HG02763 (cell line): ENCODE measurements around the gene COX4I1.

Experiments used
- ATAC-seq: cut with Tn5 transposase; IDR thresholded peaks from one replicate; pipeline ENCODE4 v1.9.1; 2021; ENCODE audit warnings: mild to moderate bottlenecking, moderate library complexity; ENCODE audit not compliant: unreplicated experiment

The COX4I1 gene

DNA sequence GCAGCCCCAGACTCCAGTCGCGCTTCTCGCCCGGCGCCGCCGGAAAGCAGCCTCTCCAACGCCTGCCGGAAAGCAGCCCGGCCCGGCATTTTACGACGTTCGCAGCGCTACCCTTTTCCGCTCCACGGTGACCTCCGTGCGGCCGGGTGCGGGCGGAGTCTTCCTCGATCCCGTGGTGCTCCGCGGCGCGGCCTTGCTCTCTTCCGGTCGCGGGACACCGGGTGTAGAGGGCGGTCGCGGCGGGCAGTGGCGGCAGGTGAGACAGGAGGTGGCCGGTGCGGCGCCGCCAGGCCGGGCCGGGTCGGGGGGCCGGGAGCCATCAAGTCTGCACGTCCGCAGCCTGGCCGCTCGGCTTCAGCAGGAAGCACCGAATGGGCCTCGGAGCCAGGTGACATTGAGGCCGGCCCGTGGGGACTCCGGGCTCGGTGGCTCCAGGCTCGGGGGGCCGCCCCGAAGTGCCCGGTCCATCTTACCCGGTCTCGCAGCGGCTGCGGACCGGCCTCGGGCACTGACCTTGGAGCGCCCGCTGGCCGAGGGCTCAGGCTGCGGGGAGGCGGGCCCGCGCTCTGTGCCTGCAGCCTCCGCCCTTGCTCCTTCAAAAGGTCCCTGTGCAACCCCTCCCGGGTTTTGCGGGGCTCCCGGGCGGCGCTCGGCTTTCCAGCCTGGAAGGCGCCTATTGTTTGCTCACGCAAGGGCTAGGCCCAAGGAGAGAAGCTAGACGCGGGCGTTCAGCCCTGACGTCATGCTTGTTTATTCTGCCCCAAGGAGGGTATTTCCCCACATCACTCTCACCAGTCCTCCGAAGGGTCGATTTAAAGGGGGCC, at the start of gene COX4I1, which contains the start of gene EMC8:
Gene COX4I1, plus strand, starts transcription at position 199 of the 824 bp plus-strand sequence. CDS start 1,511 bp downstream, outside the sequence.
Gene EMC8, minus strand, starts transcription at position 48 of the 824 bp plus-strand sequence. CDS start 249 bp downstream, outside the sequence.
- peak; percentile 74 for ATAC-seq

DNA sequence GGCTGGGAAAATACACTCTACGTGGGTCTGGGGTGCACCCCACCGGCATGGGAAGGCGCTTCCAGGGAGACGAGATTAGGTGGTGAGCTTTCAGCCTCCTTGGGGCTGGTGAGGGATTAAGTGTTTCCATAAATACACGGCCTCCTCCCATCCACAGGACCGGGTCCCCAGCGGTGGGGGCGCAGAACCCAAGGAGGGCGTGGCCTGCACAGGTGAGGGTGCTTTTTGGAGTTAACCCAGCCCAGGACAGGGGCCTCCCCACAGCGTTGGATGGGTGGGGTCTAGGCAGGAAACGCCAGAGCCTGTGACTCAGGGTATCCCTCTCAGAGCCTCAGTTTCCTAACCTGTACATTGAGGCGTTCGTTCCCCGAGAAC, 49.7 kb upstream of the COX4I1 start:
- ATAC-seq: no peak

DNA sequence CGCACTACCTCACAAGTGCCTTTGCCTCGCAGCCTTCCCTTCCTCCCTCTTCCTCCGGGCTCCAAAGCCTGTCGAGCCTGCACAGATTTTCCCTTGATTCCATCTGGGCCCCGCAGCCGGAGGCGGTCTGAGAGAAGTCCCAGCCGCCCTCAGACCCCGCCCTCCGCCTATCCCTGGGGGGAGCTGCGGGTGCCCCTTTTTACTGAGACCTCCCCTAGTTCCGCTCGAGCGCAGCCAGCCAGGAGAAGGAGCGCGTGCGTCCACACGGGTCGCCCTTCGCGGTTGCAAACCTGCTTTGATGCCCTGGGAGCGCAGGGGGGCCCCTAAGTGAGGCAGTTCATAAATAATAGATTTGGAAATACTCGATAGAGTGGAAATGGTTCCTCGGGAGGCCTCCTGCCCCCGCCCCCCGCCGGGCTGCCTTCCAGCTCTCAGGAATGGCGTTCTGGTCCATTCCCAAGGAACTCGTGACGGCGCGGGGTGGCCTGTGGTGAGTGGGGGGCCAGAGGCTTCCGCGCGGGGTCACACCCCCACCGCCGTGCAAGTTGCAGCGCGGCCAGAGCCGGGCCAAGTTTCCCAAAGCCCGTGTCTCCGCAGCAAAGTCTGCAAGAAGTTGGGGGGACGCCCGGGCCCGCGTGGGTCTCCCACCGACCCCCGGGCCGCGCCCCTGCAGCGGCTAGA, 49.2 kb upstream of the COX4I1 start:
- ATAC-seq: no peak

DNA sequence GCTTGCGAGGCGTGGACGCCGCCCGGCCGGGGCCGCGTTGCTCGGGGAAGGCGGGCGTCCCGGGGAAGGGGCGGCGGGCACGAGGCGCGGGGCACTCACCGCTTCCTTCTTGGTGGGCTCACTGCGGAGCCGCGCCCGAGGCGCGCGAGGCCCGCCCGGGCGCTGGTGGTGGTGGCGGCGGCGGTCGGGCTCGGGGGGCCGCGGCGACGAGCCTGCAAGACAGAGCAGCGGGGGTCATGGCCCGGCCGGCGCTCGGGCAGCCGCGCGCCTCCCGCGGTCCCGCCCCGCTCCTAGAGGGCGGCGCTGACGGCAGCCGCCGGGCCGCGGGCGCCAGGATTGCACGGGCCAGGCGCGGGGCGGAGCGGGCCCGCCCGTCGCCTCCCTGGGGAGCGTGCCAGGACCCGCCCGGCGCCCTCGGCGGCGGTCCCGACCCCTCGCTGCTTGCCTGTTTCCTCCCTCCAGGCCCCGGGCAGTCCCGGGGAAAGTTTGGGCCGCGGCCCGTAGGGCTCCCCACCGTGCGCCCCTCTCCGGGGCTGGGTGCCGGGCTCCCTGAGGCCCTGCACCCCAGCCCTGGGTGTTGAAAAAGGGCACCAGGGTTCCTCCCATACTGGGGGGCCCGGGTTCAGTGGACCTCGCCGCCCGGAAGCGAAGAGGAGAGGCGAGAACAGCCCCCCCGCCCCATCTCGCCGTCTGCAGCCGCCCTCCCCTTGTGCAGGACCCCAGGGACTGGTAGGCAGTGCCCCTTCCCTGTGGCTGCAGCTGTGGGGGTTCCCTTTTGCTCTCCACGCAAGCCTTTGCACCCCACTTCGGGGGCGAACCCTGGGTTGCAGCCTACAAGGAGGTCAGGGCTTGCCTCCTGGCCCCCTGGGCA, 48.4 kb upstream of the COX4I1 start, which contains the start of gene C16orf74:
Gene C16orf74, minus strand, starts transcription at position 270 of the 871 bp plus-strand sequence. CDS start 15,879 bp downstream, outside the sequence.
- peak; percentile 50 for ATAC-seq

DNA sequence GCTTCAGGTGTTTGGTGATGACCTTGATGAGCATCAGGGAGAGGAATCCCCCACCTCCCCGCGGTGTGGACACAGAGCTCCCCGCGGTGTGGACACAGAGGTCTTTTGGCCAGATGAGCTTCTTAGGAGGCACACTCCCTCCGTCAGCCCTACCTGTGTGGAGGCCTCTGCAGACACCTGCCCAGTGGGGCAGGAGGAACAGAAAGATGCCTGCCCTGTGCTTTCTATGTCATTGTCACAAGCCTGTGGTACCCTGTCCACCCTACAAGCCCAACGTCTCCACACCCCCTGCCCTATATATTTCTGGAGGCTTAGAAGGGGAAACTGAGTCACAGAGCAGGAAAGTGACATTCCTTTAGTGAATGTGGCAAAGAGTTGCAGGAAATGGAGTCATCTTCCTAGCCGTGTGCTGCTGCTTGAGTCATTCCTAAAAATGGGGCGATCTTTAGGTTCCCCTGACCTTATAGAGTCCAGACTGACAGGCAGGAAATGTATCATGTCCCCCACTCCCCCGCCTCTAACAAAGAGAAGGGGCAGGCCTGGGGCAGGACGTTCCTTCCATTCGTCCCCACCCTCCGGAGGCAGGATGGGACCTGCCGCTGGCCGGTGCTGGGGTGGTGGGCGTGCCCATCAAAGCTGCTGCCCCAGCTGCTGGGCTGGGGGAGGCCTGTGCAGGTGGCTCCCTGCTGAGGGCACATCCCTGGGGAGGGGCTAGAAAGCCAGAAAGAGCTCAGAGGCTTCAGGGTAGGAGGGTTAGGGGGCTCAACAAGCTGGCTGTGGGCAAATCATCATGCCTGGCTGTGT, 47.6 kb upstream of the COX4I1 start:
- ATAC-seq: no peak

DNA sequence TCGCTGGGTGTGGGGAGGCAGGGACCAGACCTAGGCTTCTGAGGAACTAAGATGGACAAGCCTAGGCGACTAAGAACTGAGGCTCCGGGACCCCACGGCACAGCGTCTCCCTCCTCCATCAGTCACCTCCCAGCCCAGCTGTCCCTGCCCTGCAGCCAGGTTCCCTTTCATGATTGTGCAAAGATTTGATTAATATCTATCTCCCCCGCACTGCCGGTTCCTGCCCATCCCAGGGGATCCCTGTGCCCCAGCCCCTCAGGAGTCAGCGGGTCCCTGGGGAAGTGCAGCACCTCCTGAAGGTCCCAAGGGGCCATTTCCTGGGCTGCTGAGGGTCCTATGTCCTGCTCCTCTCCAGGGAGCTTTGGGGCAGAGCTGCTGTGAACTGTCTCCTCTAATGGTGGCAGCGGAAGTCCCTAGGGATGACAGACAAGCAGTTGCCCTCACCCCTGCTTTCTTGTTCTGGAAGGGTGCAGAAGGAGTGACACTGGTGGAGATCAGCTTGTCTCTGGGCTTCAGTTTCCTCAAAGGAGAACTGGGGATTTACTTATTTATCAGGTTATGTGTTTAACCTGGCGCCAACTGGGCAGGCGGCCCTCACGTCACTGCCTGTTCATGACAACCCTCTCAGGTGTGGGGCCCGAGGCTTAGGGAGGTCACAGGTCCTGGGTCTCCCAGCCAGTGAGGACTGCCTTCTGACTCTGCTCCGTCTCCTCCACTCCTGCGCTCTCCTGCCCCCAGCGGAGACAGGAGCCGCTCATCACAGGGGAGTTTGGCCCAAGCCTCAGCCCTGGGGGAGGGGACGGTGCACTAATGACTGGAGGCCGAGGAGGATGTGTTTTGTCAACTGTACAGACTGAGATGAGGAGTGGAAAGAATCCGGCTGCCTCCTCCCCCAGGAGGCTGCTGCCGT, 46.7 kb upstream of the COX4I1 start:
- no peak for ATAC-seq

DNA sequence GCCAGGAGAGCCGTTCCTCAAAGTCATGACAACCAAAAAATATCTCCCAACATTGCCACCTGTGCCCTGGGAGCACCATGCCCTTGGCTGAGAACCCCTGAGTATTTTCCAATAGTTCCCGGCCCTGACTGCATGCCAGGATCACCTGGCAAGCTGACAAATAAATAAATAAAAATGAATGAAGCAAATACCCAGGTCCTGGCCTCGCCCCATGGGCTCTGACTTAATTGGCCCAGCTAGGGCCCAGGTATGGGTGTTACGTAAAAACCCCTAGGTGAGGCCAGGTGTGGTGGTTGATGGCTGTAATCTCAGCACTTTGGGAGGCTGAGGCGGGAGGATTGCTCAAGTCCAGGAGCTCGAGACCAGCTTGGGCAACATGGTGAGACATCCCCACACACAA, 45.9 kb upstream of the COX4I1 start:
- ATAC-seq: no peak

DNA sequence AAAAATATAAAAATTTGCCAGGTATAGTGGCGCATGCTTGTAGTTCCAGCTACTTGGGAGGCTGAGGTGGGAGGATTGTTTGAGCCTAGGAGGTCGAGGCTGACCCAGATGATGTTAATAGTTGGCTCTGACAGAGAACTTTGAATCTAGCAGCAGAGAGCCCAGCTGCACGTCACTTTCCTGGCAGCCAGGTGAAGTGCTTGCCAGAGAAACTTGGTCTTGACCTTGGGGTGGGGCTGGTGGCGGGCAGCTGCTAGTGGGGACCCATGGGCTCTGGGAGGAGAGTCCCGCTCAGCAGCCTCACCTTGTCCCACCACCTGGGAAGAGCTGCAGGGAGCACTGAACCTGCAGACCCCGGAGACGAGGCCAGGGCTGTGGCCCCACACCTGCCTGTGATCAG, 45.5 kb upstream of the COX4I1 start:
- ATAC-seq: no peak

DNA sequence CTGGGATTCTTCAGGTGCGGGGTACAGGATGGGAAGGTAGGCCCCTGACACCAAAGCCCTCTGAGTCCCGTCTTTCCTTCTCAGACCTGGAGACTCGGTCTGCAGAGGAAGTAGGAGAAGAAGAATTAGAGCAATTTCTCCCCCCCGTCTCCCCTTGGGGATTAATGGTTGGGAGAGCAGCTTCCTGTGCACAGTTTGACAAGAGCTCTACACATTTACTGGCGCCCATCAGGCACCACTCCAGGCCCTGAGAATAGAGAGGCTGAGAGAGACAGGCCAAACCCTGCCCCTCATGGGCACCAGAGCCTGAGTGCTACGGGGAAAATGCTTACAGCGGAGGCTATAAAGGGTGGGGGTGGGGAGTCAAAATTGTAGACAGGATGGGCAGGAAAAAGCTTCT, 45.1 kb upstream of the COX4I1 start:
- no peak for ATAC-seq

DNA sequence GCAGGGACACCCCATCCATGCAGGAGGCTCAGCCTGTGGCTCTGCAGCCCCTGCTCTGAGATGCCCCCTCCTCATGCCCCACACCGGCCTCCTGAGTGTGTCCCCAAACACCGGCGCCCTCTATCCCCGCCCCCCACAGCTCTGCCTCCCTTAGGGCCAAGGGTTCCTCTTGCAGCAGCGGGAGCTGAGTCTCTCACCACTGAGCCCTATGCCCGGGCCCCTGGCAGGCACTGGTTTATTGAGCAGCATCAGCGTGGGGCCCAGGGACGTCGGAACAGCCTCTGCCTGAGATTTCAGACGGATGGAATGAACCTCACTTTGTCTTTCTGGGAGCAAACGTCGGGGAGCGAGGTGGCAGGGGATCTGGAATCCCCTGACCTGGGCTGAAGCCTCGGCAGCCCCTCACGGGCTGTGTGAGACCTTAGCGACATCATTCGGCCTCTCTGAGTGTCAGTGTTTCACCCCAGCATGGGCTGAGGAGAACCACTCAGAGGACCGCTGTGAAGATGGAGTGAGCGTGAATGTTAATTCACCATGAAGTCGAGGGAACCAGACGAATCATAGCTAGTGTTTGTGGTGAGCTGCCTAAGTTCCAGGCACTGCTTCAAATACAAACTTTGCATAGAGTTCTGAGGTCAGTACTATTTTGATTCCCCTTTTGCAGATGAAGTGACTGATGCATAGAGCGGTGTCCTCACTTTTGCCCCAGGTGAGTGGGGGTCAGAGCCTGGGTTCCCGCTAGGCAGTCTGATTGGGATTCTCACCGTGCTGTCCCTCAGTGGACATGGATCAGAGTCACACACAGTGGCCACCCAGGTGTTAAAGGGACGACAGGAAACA, 43.3 kb upstream of the COX4I1 start:
- peak; percentile 41 for ATAC-seq

DNA sequence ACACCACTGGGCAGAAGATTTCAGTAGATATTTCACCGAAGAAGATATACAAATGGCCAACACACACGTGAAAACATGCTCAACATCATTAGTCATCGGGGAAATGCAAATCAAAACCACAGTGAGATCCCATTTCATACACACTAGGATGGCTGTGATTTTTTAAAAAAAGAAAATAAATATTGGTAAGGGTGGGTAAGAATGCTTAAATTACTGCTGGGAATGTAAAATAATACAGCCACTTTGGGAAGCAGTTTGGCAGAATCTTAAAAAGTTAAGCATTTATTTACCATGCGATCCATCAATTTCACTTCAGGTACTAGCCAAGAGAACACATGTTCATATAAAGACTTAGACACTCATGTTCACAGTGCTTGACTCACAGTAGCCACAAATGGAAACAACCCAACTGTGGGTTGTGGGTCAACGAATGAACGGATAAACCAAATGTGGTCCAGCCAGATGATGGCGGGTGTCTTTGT, 42.1 kb upstream of the COX4I1 start:
- no peak for ATAC-seq

DNA sequence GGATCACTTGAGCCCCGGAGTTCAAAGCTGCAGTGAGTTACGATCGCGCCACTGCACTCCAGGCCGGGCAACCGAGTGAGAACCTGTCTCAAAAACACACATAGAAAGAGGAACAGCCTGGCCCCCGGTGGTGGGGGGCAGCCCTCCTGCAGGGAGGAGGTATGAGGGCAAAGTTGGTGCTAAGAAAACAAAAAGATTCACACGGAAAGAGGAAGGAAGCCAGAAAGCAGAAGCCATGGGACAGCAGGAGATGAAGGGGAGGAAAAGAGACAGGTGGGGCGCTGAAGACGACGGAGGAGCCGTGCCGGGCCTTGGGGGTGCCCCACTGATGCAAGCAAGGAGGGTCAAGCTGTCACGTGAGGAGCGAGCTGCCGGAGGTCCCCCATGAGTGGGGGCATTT, 40.4 kb upstream of the COX4I1 start:
- ATAC-seq: no peak

DNA sequence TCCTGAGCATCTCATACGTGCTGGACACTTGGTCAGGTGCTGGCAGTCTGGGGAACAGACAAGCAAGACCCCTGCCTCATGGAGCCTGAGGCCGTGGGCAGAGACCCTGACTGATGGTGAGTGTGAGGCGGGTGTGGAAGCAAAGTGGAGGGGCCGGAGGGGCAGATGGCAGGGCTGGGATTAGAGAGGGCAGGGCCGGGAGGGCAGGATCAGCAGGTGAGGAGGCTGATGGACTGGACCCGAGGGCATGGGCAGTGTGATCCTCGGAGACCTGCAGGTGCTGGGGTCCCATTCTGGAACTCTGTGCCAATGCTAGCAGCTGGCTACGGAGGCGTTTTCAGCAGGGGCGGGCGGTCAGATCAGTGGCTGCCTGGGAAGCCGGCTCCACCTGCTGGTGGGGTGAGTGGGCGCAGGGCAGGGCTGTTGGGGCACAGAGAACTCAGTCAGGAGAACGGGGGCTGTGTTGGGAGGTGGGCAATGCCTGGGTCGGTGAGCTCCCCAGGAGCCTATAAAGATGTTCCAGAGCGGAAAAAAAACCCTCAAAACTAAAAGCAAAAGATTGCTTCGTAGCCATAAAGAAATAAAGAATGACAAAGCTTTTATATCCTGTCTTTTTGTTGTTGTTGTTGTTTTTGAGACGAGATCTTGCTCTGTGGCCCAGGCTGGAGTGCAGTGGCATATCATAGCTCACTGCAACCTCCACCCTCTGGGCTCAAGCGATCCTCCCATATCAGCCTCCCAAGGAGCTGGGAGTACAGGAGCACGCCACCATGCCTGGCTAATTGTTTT, 39.7 kb upstream of the COX4I1 start:
- ATAC-seq: no peak

DNA sequence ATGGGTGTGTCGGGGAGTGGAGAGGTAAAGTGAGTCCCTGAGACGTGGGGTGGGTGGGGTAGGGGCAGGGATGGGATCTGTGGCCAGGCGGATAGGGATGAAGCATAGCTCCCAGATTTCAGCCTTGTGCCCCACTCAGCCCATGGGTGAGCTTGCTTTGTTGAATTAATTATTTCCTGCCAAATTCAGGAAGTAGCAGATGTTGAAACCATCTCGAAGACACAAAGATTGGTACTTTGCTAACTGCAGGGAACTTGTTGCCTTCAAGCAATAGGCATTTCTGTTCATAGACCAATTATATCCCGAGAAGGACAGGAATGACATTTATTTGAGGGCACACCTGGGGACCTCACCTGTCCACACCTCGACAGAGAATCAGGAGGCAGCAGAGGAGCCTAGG, 37.6 kb upstream of the COX4I1 start:
- no peak for ATAC-seq

DNA sequence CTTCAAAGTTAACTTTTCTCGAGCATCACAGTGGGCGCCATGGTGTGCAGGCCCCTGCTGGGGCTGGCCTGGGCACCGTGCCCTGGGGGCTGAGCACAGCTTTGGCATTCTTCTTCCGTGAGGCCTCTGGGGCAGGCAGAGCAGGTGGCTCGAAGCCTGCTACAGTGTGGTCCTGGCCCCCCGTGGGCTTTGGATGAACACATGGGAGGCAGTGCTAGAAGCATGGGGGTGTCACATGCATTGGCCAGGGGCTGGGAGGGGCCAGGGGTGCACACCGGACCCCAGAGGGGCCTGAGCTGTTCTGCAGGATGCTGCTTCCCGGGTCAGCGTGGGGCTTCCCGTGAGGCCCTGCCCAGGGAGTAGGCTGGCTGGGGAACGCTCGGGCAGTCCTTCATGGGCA, 36.5 kb upstream of the COX4I1 start:
- no peak for ATAC-seq

DNA sequence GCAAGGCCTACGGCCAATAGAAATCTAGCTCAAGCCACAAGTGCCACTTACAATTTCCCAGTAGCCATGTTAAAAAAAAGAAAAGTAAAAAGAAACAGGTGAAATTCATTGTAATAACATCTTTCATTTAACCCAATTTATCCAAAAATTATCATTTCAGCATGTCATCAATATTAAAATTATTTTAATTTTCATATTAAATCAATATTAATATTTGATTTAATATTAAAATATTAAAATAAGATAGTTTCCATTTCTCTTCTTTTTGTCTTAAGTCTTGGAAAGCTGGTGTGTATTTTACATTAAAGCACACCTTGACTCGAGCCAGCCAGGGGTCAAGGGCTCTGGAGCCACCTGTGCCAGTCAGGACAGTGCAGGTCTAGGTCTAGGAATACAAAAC, 35.9 kb upstream of the COX4I1 start:
- no peak for ATAC-seq

DNA sequence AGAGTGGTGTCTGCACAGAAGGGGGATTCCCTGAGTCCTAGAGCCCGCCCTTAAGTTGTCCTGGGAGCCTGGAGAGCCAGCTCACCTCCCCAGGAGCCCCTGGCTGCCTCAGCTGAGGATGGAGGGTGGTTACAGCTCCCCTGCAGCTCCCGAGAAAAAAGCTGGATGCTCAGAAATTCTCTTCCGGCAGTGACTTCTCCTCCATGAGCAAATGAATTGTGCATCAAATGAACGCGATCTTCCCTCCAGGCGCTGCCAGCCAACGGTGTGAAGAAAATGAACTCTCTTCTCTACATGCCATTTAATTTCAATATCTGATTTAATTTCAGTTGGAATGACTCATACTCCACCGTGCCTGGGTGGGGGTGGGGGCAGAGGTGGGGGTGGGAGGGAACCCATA, 34.3 kb upstream of the COX4I1 start:
- no peak for ATAC-seq
